Fibroblast of lung (primary cell): ENCODE measurements around the gene ITPR2. TPM values are rescaled to one million over a fixed set of nuclear protein-coding genes. Genes with fewer than 3 reads are reported as not detected.

ENCODE experiments used
- DNase-seq, 2 donors: peaks; one replicate each; pipeline versions ENCODE4 v3.0.0 to v3.0.0-alpha.2; 2010; ENCODE audit warnings: low read depth in 2 of 2
- H2AFZ ChIP-seq: 2 replicates; pipeline ENCODE4 v1.5.1; 2012; ENCODE audit warnings: low read length, control low read depth, inconsistent platforms
- H3K27ac ChIP-seq: 2 replicates; pipeline ENCODE4 v1.5.1; 2011; ENCODE audit warnings: low read length, control low read depth; ENCODE audit not compliant: insufficient read depth
- H3K27me3 ChIP-seq: 2 replicates; pipeline ENCODE4 v1.5.1; 2011; ENCODE audit warnings: mild to moderate bottlenecking, low read length; ENCODE audit not compliant: control insufficient read depth, insufficient read depth
- H3K36me3 ChIP-seq: 2 replicates; pipeline ENCODE4 v1.5.1; 2011; ENCODE audit warnings: low read length; ENCODE audit not compliant: control insufficient read depth, insufficient read depth
- H3K4me1 ChIP-seq: 2 replicates; pipeline ENCODE4 v1.5.1; 2011; ENCODE audit warnings: low read length; ENCODE audit not compliant: control insufficient read depth, insufficient read depth; ENCODE audit errors: extremely low read depth
- H3K4me2 ChIP-seq: 2 replicates; pipeline ENCODE4 v1.5.1; 2011; ENCODE audit warnings: low read length, control low read depth; ENCODE audit not compliant: insufficient read depth; ENCODE audit errors: extremely low read depth
- H3K4me3 ChIP-seq, 4 experiments: fragments of 200-600 bp in 1 of 4; sonication (generic) in 1 of 4; replicated peaks in 1 of 4; 2 replicates each; pipeline ENCODE4 v1.5.1; 2011 to 2016; ENCODE audit warnings: low read length in 4 of 4, low read depth in 3 of 4, mild to moderate bottlenecking in 3 of 4, control low read depth in 2 of 4, inconsistent platforms in 1 of 4, mixed read lengths in 1 of 4; ENCODE audit not compliant: insufficient read depth in 1 of 4; ENCODE audit errors: control extremely low read depth in 1 of 4
- H3K79me2 ChIP-seq: 2 replicates; pipeline ENCODE4 v1.5.1; 2012; ENCODE audit warnings: mild to moderate bottlenecking, low read length, inconsistent platforms; ENCODE audit not compliant: control insufficient read depth, insufficient read depth
- H3K9ac ChIP-seq: 2 replicates; pipeline ENCODE4 v1.5.1; 2011; ENCODE audit warnings: mild to moderate bottlenecking, low read length, control low read depth; ENCODE audit not compliant: insufficient read depth
- H3K9me3 ChIP-seq: 2 replicates; pipeline ENCODE4 v1.5.1; 2012; ENCODE audit warnings: low read depth, low read length; ENCODE audit not compliant: control insufficient read depth, insufficient read depth
- H4K20me1 ChIP-seq: 2 replicates; pipeline ENCODE4 v1.5.1; 2011; ENCODE audit warnings: low read length; ENCODE audit not compliant: control insufficient read depth, insufficient read depth; ENCODE audit errors: extremely low read depth
- EZH2 ChIP-seq: IDR thresholded peaks from 2 replicates; pipeline ENCODE4 v1.5.1; 2012; ENCODE audit warnings: low read length, control low read depth, mild to moderate bottlenecking; ENCODE audit errors: missing control alignments
- polyA minus RNA-seq: library from RNA; depleted of rRNA, polyadenylated mRNA; stranded (reverse); fragments of >200 nt; gene quantifications from 2 replicates; pipeline ENCODE4 v1.2.3, GENCODE V29; 2011; ENCODE audit warnings: low replicate concordance
- polyA plus RNA-seq, 2 donors: library from polyadenylated mRNA; depleted of rRNA in 1 of 2; stranded (reverse) in 1 of 2; unstranded in 1 of 2; fragments of >200 nt; gene quantifications; 2 replicates each; pipeline ENCODE4 v1.2.1, GENCODE V29; 2011 to 2012; ENCODE audit warnings: missing spikeins in 1 of 2
- total RNA-seq: library from RNA; depleted of rRNA; stranded (reverse); fragments of >200 nt; gene quantifications from 2 replicates; pipeline ENCODE4 v1.2.1, GENCODE V29; 2014
- TF ChIP-seq, protein P1 (sequence below), 2 donors: IDR thresholded peaks in 1 of 2; conservative IDR thresholded peaks in 1 of 2; 1 replicate in 1 of 2; 2 replicates in 1 of 2; pipeline ENCODE4 v1.5.1; 2011 to 2012; ENCODE audit warnings: low read length in 2 of 2, control low read depth in 1 of 2, inconsistent platforms in 1 of 2, low read depth in 1 of 2, mild to moderate bottlenecking in 1 of 2

ITPR2 gene
- total RNA-seq (13.6 and 24.6 TPM in 2 replicates), polyA plus RNA-seq (3.6 and 5.1 TPM in 2 replicates), polyA minus RNA-seq (5.1 and 5.7 TPM in 2 replicates)
- polyA plus RNA-seq (2012), result 2.9 and 3.4 TPM in 2 replicates

DNA sequence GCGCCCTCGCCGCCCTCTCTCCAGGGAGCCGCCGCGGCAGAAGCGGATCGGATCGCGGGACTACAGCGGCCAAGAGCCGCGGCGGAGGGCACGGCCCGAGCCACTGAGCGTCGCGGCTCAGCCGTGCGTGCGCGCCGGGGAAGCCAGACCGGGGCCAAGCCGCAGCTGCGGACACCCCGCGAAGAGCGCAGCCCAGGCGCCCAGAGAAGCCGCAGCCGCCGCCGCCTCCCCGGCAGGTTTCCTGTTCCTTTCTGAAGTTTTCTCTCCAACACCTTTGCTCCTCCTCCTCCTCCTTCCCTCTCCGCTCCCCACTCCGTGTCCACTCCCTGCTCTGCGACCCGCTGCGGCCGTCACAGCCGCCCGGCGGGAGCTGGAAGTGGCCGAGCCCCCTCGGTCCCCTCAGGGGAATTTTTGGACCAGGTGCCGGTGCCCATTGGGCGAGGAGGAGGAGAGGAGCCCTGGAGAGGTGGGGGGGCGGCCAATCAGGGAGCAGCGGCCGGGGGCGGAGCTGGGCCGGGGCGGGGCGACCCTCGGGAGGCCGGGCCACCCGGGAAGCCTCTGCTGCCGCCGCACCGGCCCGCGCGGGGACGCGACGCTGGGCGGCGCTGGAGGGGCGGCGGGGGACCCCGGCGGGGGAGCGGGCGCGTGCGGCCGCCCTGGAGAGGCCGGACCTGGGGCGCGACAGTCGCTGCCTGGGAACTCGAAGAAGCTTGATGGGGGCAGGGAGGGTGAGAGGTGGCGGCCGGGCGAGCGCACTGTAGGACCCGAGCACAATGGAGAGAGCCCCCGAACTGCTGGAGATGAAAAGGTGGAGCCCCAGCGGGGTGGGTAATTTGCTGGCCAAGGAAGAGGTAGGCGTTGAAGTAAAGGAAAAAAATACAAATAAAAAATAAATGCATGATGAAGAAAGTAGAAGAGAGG lies at the start of gene ITPR2:
Gene ITPR2, minus strand, starts transcription at position 373 of the 921 bp plus-strand sequence. CDS start 413 bp downstream, outside the sequence.
- Histone ChIP-seq H3K4me2 (peak within 1 kb of the TSS; percentile 97), H3K4me1 (peaks cover 5% of the 10 kb centered on the region), H4K20me1 (no peaks in the 10 kb centered on the region), H3K79me2 (peaks cover 8% of the 10 kb centered on the region), H3K4me3 (peak within 1 kb of the TSS; percentile 68 to 93 (median 86)), H3K9me3 (no peaks in the 10 kb centered on the region), H3K36me3 (no peaks in the 10 kb centered on the region), H3K27me3 (no peaks in the 10 kb centered on the region), H2AFZ (peak within 1 kb of the TSS; percentile 97), H3K9ac (peak within 1 kb of the TSS; percentile 79), H3K27ac (peak within 1 kb of the TSS; percentile 90)
- DNase-seq, result peak; percentile 80 to 88
- TF ChIP-seq, protein P1, sequence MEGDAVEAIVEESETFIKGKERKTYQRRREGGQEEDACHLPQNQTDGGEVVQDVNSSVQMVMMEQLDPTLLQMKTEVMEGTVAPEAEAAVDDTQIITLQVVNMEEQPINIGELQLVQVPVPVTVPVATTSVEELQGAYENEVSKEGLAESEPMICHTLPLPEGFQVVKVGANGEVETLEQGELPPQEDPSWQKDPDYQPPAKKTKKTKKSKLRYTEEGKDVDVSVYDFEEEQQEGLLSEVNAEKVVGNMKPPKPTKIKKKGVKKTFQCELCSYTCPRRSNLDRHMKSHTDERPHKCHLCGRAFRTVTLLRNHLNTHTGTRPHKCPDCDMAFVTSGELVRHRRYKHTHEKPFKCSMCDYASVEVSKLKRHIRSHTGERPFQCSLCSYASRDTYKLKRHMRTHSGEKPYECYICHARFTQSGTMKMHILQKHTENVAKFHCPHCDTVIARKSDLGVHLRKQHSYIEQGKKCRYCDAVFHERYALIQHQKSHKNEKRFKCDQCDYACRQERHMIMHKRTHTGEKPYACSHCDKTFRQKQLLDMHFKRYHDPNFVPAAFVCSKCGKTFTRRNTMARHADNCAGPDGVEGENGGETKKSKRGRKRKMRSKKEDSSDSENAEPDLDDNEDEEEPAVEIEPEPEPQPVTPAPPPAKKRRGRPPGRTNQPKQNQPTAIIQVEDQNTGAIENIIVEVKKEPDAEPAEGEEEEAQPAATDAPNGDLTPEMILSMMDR (conservative IDR thresholded peaks at IDR 0.05 in 1 of 2, IDR thresholded peaks at IDR 0.05 in 1 of 2; ENCODE audit: low read depth in 1 of 2, low read length in 2 of 2), result no peak
- no peak for TF ChIP-seq EZH2

DNA sequence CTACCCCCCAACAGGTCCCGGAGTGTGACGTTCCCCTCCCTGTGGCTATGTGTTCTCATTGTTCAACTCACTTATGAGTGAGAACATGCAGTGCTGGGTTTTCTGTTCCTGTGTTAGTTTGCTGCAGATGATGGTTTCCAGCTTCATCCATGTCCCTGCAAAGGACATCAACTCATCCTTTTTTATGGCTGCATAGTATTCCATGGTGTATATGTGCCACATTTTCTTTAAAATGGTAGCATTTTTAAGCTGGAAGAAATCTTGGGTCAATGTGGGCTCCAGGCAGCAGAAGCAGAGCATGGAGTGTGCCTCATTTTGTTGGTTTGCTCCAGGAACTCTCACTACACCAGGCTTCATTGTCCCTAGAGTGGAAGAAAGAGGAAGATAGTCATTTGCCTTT lies 47.6 kb upstream of the ITPR2 start:
- Histone ChIP-seq H2AFZ (no peak overlapping the region), H4K20me1 (no peaks in the 10 kb centered on the region), H3K27ac (no peak overlapping the region), H3K4me2 (no peak overlapping the region), H3K4me3 (no peak overlapping the region), H3K79me2 (no peaks in the 10 kb centered on the region), H3K9ac (no peak overlapping the region), H3K4me1 (no peaks in the 10 kb centered on the region), H3K27me3 (no peaks in the 10 kb centered on the region), H3K36me3 (no peaks in the 10 kb centered on the region), H3K9me3 (no peaks in the 10 kb centered on the region)
- TF ChIP-seq, protein P1 (conservative IDR thresholded peaks at IDR 0.05 in 1 of 2, IDR thresholded peaks at IDR 0.05 in 1 of 2; ENCODE audit: low read depth in 1 of 2, low read length in 2 of 2), result no peak
- no peak for DNase-seq

DNA sequence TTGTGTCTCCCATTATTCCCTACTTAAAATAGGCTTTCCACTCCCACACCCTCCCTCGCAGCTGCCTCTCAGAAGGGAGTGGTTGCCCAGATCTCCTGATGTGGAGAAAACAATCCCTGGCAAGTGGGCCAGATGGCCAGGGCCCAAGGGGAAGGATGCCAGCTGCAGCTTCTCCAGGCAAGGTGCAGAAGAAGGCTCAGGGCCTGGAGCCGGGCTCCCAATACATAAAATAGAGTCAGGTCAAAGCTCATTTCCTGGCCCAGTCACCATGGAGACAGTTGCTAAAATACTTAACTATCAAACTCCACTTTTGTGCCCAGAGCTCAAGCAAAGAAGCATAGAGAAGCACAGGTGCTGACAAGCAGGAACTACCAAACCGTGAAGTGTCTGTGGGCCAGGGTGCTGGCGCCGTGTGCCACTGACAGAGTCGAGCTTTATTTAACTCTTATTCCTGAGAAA lies 45.7 kb upstream of the ITPR2 start:
- DNase-seq, result peak in 1 of 2 donors; percentile 25
- no peak overlapping the region for H3K4me3 ChIP-seq
- H3K4me1 ChIP-seq, result no peaks in the 10 kb centered on the region
- no peak overlapping the region for H3K27ac ChIP-seq
- H3K9me3 ChIP-seq, result no peaks in the 10 kb centered on the region
- no peaks in the 10 kb centered on the region for H3K27me3 ChIP-seq
- no peak overlapping the region for H3K4me2 ChIP-seq
- no peak overlapping the region for H2AFZ ChIP-seq
- H4K20me1 ChIP-seq, result no peaks in the 10 kb centered on the region
- no peaks in the 10 kb centered on the region for H3K36me3 ChIP-seq
- no peaks in the 10 kb centered on the region for H3K79me2 ChIP-seq
- TF ChIP-seq, protein P1 (conservative IDR thresholded peaks at IDR 0.05 in 1 of 2, IDR thresholded peaks at IDR 0.05 in 1 of 2; ENCODE audit: low read depth in 1 of 2, low read length in 2 of 2), result no peak
- TF ChIP-seq EZH2, result no peak
- no peak overlapping the region for H3K9ac ChIP-seq
